IMR-90 (cell line): ENCODE data around the gene CDC42EP5.

ENCODE experiments used
- BHLHE40 ChIP-seq: fragments of 150-350 bp; IDR thresholded peaks from 2 replicates; pipeline ENCODE4 v1.6.1; 2016; ENCODE audit warnings: mild to moderate bottlenecking, low read depth, low read length
- CHD1 ChIP-seq: IDR thresholded peaks from 2 replicates; pipeline ENCODE4 v1.6.1; 2012; ENCODE audit warnings: low read depth, low read length, improper control_type of control experiment
- FOS ChIP-seq: fragments of 150-350 bp; IDR thresholded peaks from 2 replicates; pipeline ENCODE4 v1.6.1; 2016; ENCODE audit warnings: low read depth, low read length
- MAFK ChIP-seq: IDR thresholded peaks from 2 replicates; pipeline ENCODE4 v1.6.1; 2012; ENCODE audit warnings: low read depth, low read length, improper control_type of control experiment
- MXI1 ChIP-seq: IDR thresholded peaks from 2 replicates; pipeline ENCODE4 v1.6.1; 2012; ENCODE audit warnings: low read depth, mild to moderate bottlenecking, low read length, moderate library complexity, borderline replicate concordance
- POLR2A ChIP-seq: IDR thresholded peaks from 2 replicates; pipeline ENCODE4 v1.6.1; 2012; ENCODE audit warnings: mild to moderate bottlenecking, low read depth, low read length
- RAD21 ChIP-seq: IDR thresholded peaks from 2 replicates; pipeline ENCODE4 v1.6.1; 2012; ENCODE audit warnings: low read length, improper control_type of control experiment
- RCOR1 ChIP-seq: IDR thresholded peaks from 2 replicates; pipeline ENCODE4 v1.6.1; 2012; ENCODE audit warnings: mild to moderate bottlenecking, low read length, improper control_type of control experiment; ENCODE audit not compliant: insufficient replicate concordance
- RFX5 ChIP-seq: IDR thresholded peaks from 2 replicates; pipeline ENCODE4 v1.8.0; 2012; ENCODE audit warnings: low read depth, mild to moderate bottlenecking, low read length, moderate library complexity
- SMC3 ChIP-seq: fragments of 150-350 bp; IDR thresholded peaks from 2 replicates; pipeline ENCODE4 v1.6.1; 2016; ENCODE audit warnings: low read depth, mild to moderate bottlenecking, antibody characterized with exemption, low read length, moderate library complexity
- TF ChIP-seq, protein P1 (sequence below): conservative IDR thresholded peaks from 2 replicates; pipeline ENCODE4 v1.5.1; 2012; ENCODE audit warnings: mild to moderate bottlenecking, low read depth, low read length, improper control_type of control experiment
- TF ChIP-seq, protein P2 (sequence below): fragments of 150-350 bp; IDR thresholded peaks from 2 replicates; pipeline ENCODE4 v1.6.1; 2016; ENCODE audit warnings: low read depth, mild to moderate bottlenecking, low read length, moderate library complexity, borderline replicate concordance

- no peak for TF ChIP-seq CHD1
- TF ChIP-seq, protein P1, sequence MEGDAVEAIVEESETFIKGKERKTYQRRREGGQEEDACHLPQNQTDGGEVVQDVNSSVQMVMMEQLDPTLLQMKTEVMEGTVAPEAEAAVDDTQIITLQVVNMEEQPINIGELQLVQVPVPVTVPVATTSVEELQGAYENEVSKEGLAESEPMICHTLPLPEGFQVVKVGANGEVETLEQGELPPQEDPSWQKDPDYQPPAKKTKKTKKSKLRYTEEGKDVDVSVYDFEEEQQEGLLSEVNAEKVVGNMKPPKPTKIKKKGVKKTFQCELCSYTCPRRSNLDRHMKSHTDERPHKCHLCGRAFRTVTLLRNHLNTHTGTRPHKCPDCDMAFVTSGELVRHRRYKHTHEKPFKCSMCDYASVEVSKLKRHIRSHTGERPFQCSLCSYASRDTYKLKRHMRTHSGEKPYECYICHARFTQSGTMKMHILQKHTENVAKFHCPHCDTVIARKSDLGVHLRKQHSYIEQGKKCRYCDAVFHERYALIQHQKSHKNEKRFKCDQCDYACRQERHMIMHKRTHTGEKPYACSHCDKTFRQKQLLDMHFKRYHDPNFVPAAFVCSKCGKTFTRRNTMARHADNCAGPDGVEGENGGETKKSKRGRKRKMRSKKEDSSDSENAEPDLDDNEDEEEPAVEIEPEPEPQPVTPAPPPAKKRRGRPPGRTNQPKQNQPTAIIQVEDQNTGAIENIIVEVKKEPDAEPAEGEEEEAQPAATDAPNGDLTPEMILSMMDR: no peak
- no peak for TF ChIP-seq POLR2A
- no peak for TF ChIP-seq MAFK
- no peak for TF ChIP-seq RFX5
- no peak for TF ChIP-seq MXI1
- no peak for TF ChIP-seq FOS
- TF ChIP-seq RAD21: no peak
- TF ChIP-seq, protein P2, sequence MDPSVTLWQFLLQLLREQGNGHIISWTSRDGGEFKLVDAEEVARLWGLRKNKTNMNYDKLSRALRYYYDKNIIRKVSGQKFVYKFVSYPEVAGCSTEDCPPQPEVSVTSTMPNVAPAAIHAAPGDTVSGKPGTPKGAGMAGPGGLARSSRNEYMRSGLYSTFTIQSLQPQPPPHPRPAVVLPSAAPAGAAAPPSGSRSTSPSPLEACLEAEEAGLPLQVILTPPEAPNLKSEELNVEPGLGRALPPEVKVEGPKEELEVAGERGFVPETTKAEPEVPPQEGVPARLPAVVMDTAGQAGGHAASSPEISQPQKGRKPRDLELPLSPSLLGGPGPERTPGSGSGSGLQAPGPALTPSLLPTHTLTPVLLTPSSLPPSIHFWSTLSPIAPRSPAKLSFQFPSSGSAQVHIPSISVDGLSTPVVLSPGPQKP: no peak
- TF ChIP-seq RCOR1: no peak
- TF ChIP-seq SMC3: no peak
- TF ChIP-seq BHLHE40: no peak
Measured at GRCh38 chr19:54492568-54492967, 19.5 kb upstream of the CDC42EP5 start.
